MM.1S (cell line): Measurements from ENCODE around the gene YPEL2.

Source experiments
- CTCF ChIP-seq: fragments of 300-600 bp; sonication (generic); IDR thresholded peaks from 2 replicates; pipeline ENCODE4 v1.5.1; 2016; ENCODE audit warnings: antibody characterized with exemption, low read length, mixed read lengths
- EZH2 ChIP-seq: fragments of 300-600 bp; sonication (generic); optimal IDR thresholded peaks from 2 replicates; pipeline ENCODE3; 2017; ENCODE audit warnings: low read depth, mild to moderate bottlenecking, antibody characterized with exemption, low read length, mixed read lengths

GRCh38 chr17:59435238-59435637 lies 103.8 kb downstream of the YPEL2 start:
- TF ChIP-seq CTCF = no peak
- TF ChIP-seq EZH2 = no peak
